Measurements from ENCODE around the gene ESR2.

- TF ChIP-seq, protein P1, sequence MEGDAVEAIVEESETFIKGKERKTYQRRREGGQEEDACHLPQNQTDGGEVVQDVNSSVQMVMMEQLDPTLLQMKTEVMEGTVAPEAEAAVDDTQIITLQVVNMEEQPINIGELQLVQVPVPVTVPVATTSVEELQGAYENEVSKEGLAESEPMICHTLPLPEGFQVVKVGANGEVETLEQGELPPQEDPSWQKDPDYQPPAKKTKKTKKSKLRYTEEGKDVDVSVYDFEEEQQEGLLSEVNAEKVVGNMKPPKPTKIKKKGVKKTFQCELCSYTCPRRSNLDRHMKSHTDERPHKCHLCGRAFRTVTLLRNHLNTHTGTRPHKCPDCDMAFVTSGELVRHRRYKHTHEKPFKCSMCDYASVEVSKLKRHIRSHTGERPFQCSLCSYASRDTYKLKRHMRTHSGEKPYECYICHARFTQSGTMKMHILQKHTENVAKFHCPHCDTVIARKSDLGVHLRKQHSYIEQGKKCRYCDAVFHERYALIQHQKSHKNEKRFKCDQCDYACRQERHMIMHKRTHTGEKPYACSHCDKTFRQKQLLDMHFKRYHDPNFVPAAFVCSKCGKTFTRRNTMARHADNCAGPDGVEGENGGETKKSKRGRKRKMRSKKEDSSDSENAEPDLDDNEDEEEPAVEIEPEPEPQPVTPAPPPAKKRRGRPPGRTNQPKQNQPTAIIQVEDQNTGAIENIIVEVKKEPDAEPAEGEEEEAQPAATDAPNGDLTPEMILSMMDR (IDR thresholded peaks at IDR 0.05; ENCODE audit: extremely low read depth in 1 of 2, insufficient read depth in 1 of 2, low read depth in 1 of 2, low read length in 2 of 2), result no peak
- TF ChIP-seq POLR2AphosphoS5 (IDR thresholded peaks at IDR 0.05; ENCODE audit: insufficient read depth, low read depth, low read length) (no peak), EZH2 (IDR thresholded peaks at IDR 0.05; ENCODE audit: borderline replicate concordance, low read depth, low read length, severe bottlenecking) (no peak), POLR2A (IDR thresholded peaks at IDR 0.05; ENCODE audit: low read depth, low read length) (no peak)
These were observed 119.0 kb downstream of the ESR2 start for GRCh38 chr14:64174922-64175782.
